Liver (tissue), 9 donors: ENCODE results near the gene ARID5A. TPM values are rescaled to one million over a fixed set of nuclear protein-coding genes. Genes with fewer than 3 reads are reported as not detected.

Experiments
- DNase-seq: peaks from one replicate; pipeline ENCODE4 v3.0.0-alpha.2; 2017; ENCODE audit warnings: low spot score
- H3K27ac ChIP-seq, 2 donors: one replicate each; pipeline ENCODE4 v1.7.0; 2013; ENCODE audit warnings: inconsistent platforms in 2 of 2, low read length in 2 of 2, control low read depth in 1 of 2, low read depth in 1 of 2, mild to moderate bottlenecking in 1 of 2
- H3K27me3 ChIP-seq, 4 donors: one replicate each; pipeline versions ENCODE4 v1.6.1 to v1.7.0; 2013; ENCODE audit warnings: low read length in 3 of 4, inconsistent platforms in 1 of 4, mild to moderate bottlenecking in 1 of 4, moderate library complexity in 1 of 4; ENCODE audit not compliant: control insufficient read depth in 4 of 4, insufficient read depth in 4 of 4
- H3K36me3 ChIP-seq, 4 donors: one replicate each; pipeline versions ENCODE4 v1.6.1 to v1.7.0; 2013; ENCODE audit warnings: low read length in 3 of 4, mild to moderate bottlenecking in 3 of 4, low read depth in 1 of 4, moderate library complexity in 1 of 4; ENCODE audit not compliant: control insufficient read depth in 4 of 4, insufficient read depth in 3 of 4
- H3K4me1 ChIP-seq, 4 donors: one replicate each; pipeline versions ENCODE4 v1.6.1 to v1.7.0; 2013; ENCODE audit warnings: low read length in 3 of 4, mild to moderate bottlenecking in 3 of 4, moderate library complexity in 1 of 4; ENCODE audit not compliant: control insufficient read depth in 4 of 4, insufficient read depth in 4 of 4
- H3K4me3 ChIP-seq, 3 donors: one replicate each; pipeline versions ENCODE4 v1.6.1 to v1.7.0; 2013; ENCODE audit warnings: low read length in 3 of 3, control low read depth in 1 of 3, low read depth in 1 of 3, mild to moderate bottlenecking in 1 of 3
- H3K9ac ChIP-seq, 2 donors: one replicate each; pipeline ENCODE4 v1.7.0; 2013; ENCODE audit warnings: low read length in 2 of 2, mild to moderate bottlenecking in 2 of 2, moderate library complexity in 2 of 2, control low read depth in 1 of 2, low read depth in 1 of 2
- H3K9me3 ChIP-seq, 4 donors: one replicate each; pipeline versions ENCODE4 v1.6.1 to v1.7.0; 2013; ENCODE audit warnings: low read length in 3 of 4; ENCODE audit not compliant: control insufficient read depth in 4 of 4
- EGR1 ChIP-seq, 2 donors: IDR thresholded peaks; 2 replicates each; pipeline ENCODE4 v1.6.1; 2016 to 2018; ENCODE audit warnings: antibody characterized with exemption in 2 of 2, low read depth in 2 of 2
- FOXA1 ChIP-seq: IDR thresholded peaks from 2 replicates; pipeline ENCODE4 v1.6.1; 2016; ENCODE audit warnings: antibody characterized with exemption
- GABPA ChIP-seq, 2 donors: IDR thresholded peaks in 1 of 2; conservative IDR thresholded peaks in 1 of 2; 2 replicates each; pipeline ENCODE4 v1.6.1; 2016; ENCODE audit warnings: antibody characterized with exemption in 2 of 2, mild to moderate bottlenecking in 1 of 2, moderate library complexity in 1 of 2
- HNF4A ChIP-seq, 2 donors: conservative IDR thresholded peaks; 2 replicates each; pipeline ENCODE4 v1.6.1; 2016; ENCODE audit warnings: antibody characterized with exemption in 2 of 2, mild to moderate bottlenecking in 2 of 2
- HNF4G ChIP-seq: IDR thresholded peaks from 2 replicates; pipeline ENCODE4 v1.6.1; 2016; ENCODE audit warnings: antibody characterized with exemption
- JUND ChIP-seq, 2 donors: IDR thresholded peaks; 2 replicates each; pipeline ENCODE4 v1.6.1; 2016; ENCODE audit warnings: antibody characterized with exemption in 2 of 2
- NR2F2 ChIP-seq: IDR thresholded peaks from 2 replicates; pipeline ENCODE4 v1.6.1; 2016; ENCODE audit warnings: antibody characterized with exemption
- RAD21 ChIP-seq, 2 donors: IDR thresholded peaks; 2 replicates each; pipeline ENCODE4 v1.6.1; 2016; ENCODE audit warnings: antibody characterized with exemption in 2 of 2, mild to moderate bottlenecking in 2 of 2
- RXRA ChIP-seq, 2 donors: IDR thresholded peaks; 2 replicates each; pipeline ENCODE4 v1.6.1; 2017 to 2018; ENCODE audit warnings: antibody characterized with exemption in 2 of 2, mild to moderate bottlenecking in 1 of 2
- SP1 ChIP-seq: IDR thresholded peaks from 2 replicates; pipeline ENCODE4 v1.6.1; 2018; ENCODE audit warnings: antibody characterized with exemption, mild to moderate bottlenecking
- TAF1 ChIP-seq: conservative IDR thresholded peaks from 2 replicates; pipeline ENCODE4 v1.6.1; 2016; ENCODE audit warnings: antibody characterized with exemption, mild to moderate bottlenecking
- YY1 ChIP-seq: IDR thresholded peaks from 2 replicates; pipeline ENCODE4 v1.6.1; 2016; ENCODE audit warnings: antibody characterized with exemption, mild to moderate bottlenecking
- ZBTB33 ChIP-seq: IDR thresholded peaks from 2 replicates; pipeline ENCODE4 v1.6.1; 2016; ENCODE audit warnings: antibody characterized with exemption
- WGBS: extraction: QIAGEN DNeasy Blood & Tissue Kit; methylation state at CpG from one replicate; pipeline ENCODE4 v1.1.7; 2013; 5-methylcytosine and 5-hydroxymethylcytosine counted together
- polyA plus RNA-seq, 2 donors: library from polyadenylated mRNA; stranded (reverse) in 1 of 2; unstranded in 1 of 2; fragments of 200-250 nt in 1 of 2; fragments of >200 nt in 1 of 2; fragmentation: Nextera tagmentation in 1 of 2; extraction: Ambion mirVana in 1 of 2; gene quantifications; one replicate each; pipeline versions ENCODE4 v1.2.1 to v1.2.3, GENCODE V29; 2013 to 2015
- total RNA-seq, 2 donors: library from RNA; depleted of rRNA; stranded (reverse); fragments of >200 nt; gene quantifications; one replicate each; pipeline ENCODE4 v1.2.3, GENCODE V29; 2014
- TF ChIP-seq, protein P1 (sequence below): fragments of 150-350 bp; IDR thresholded peaks from 2 replicates; pipeline ENCODE4 v1.5.1; 2017; ENCODE audit warnings: improper control_type of control experiment, low read depth, low read length; ENCODE audit not compliant: missing input control
- TF ChIP-seq, protein P2 (sequence below): IDR thresholded peaks from 2 replicates; pipeline ENCODE4 v1.6.1; 2016; ENCODE audit warnings: antibody characterized with exemption, mild to moderate bottlenecking
- TF ChIP-seq, protein P3 (sequence below): IDR thresholded peaks from 2 replicates; pipeline ENCODE4 v1.6.1; 2016; ENCODE audit warnings: antibody characterized with exemption
- donor health status: healthy.
- donor health status: healthy.
- donor health status: healthy.
- donor health status: healthy.
- donor health status: healthy.

ARID5A gene
- total and polyA plus RNA-seq, 4 donors = 7.4 to 17.8 (median 11.0) TPM

DNA sequence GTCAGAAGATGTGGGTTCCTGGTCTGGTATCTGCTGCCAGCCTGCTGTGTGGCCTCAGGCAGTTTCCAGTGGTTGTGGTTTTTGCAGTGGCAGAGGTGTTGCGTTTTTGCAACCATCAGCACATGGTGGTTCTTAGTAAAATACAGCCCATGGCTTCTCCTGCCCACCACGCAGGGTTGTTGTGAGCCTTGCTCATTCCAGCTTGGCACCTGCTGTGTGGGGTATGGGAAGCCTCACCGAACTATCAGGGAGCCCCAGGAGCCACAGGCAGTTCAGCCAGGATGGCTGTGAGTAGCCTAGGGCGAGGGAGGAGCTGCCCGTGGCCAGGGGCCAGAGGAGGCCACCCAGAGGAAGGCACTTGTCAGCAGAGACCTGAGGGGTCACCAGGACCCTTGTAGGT, 9.8 kb downstream of the ARID5A start:
- no peak overlapping the region for H3K27ac ChIP-seq
- H3K4me1 ChIP-seq = peaks cover 2 to 16% (median 8%) of the 10 kb centered on the region in 4 donors
- 90% methylated on average over 5 of the region's 5 CpGs for WGBS
- no peaks in the 10 kb centered on the region for H3K27me3 ChIP-seq
- TF ChIP-seq HNF4A (conservative IDR thresholded peaks at IDR 0.05) = no peak
- TF ChIP-seq RAD21 (IDR thresholded peaks at IDR 0.05) = no peak
- no peak for TF ChIP-seq SP1
- TF ChIP-seq TAF1 = no peak
- no peak for TF ChIP-seq GABPA (IDR thresholded peaks at IDR 0.05 in 1 of 2, conservative IDR thresholded peaks at IDR 0.05 in 1 of 2)
- TF ChIP-seq FOXA1 = no peak
- no peak for TF ChIP-seq RXRA (IDR thresholded peaks at IDR 0.05)
- H3K9me3 ChIP-seq = no peaks in the 10 kb centered on the region
- H3K4me3 ChIP-seq = no peak overlapping the region
- no peak for DNase-seq
- no peak overlapping the region for H3K9ac ChIP-seq
- H3K36me3 ChIP-seq = no peaks in the 10 kb centered on the region

DNA sequence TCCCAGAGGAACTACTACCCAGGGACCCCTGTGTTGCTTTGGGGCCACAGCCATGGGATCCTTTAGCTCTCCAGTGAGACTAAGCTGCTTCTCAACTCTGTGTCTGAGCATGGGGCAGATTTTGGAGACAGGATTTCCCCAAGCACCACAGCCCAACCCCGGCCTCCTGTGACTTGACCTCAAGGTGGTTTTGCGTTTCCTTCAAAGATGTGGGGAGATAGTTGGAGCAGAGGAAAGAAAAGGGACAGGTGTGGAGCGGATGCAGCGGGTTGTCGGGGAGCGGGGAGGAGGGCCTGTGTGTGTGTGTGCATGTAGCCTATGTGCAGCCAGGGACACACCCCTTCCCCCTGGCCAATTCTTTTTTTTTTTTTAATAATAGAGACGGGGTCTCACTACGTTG, 10.2 kb downstream of the ARID5A start:
- peaks cover 3 to 21% (median 13%) of the 10 kb centered on the region in 4 donors for H3K4me1 ChIP-seq
- H3K27me3 ChIP-seq = no peaks in the 10 kb centered on the region
- peaks cover 0 to 3% (median 1%) of the 10 kb centered on the region in 4 donors for H3K36me3 ChIP-seq
- TF ChIP-seq, protein P1, sequence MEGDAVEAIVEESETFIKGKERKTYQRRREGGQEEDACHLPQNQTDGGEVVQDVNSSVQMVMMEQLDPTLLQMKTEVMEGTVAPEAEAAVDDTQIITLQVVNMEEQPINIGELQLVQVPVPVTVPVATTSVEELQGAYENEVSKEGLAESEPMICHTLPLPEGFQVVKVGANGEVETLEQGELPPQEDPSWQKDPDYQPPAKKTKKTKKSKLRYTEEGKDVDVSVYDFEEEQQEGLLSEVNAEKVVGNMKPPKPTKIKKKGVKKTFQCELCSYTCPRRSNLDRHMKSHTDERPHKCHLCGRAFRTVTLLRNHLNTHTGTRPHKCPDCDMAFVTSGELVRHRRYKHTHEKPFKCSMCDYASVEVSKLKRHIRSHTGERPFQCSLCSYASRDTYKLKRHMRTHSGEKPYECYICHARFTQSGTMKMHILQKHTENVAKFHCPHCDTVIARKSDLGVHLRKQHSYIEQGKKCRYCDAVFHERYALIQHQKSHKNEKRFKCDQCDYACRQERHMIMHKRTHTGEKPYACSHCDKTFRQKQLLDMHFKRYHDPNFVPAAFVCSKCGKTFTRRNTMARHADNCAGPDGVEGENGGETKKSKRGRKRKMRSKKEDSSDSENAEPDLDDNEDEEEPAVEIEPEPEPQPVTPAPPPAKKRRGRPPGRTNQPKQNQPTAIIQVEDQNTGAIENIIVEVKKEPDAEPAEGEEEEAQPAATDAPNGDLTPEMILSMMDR = no peak
- TF ChIP-seq TAF1 (no peak), HNF4A (conservative IDR thresholded peaks at IDR 0.05) (no peak), YY1 (no peak), NR2F2 (no peak), GABPA (IDR thresholded peaks at IDR 0.05 in 1 of 2, conservative IDR thresholded peaks at IDR 0.05 in 1 of 2) (no peak), SP1 (no peak), EGR1 (IDR thresholded peaks at IDR 0.05; ENCODE audit: low read depth in 2 of 2) (no peak), RAD21 (IDR thresholded peaks at IDR 0.05) (no peak), ZBTB33 (no peak), HNF4G (no peak), RXRA (IDR thresholded peaks at IDR 0.05) (no peak), JUND (IDR thresholded peaks at IDR 0.05) (no peak)
- TF ChIP-seq, protein P2, sequence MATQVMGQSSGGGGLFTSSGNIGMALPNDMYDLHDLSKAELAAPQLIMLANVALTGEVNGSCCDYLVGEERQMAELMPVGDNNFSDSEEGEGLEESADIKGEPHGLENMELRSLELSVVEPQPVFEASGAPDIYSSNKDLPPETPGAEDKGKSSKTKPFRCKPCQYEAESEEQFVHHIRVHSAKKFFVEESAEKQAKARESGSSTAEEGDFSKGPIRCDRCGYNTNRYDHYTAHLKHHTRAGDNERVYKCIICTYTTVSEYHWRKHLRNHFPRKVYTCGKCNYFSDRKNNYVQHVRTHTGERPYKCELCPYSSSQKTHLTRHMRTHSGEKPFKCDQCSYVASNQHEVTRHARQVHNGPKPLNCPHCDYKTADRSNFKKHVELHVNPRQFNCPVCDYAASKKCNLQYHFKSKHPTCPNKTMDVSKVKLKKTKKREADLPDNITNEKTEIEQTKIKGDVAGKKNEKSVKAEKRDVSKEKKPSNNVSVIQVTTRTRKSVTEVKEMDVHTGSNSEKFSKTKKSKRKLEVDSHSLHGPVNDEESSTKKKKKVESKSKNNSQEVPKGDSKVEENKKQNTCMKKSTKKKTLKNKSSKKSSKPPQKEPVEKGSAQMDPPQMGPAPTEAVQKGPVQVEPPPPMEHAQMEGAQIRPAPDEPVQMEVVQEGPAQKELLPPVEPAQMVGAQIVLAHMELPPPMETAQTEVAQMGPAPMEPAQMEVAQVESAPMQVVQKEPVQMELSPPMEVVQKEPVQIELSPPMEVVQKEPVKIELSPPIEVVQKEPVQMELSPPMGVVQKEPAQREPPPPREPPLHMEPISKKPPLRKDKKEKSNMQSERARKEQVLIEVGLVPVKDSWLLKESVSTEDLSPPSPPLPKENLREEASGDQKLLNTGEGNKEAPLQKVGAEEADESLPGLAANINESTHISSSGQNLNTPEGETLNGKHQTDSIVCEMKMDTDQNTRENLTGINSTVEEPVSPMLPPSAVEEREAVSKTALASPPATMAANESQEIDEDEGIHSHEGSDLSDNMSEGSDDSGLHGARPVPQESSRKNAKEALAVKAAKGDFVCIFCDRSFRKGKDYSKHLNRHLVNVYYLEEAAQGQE = no peak
- TF ChIP-seq, protein P3, sequence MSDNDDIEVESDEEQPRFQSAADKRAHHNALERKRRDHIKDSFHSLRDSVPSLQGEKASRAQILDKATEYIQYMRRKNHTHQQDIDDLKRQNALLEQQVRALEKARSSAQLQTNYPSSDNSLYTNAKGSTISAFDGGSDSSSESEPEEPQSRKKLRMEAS = no peak
- no peak overlapping the region for H3K27ac ChIP-seq
- 83% methylated on average over 8 of the region's 8 CpGs for WGBS
- no peak overlapping the region for H3K9ac ChIP-seq
- H3K9me3 ChIP-seq = no peaks in the 10 kb centered on the region
- DNase-seq = no peak
- H3K4me3 ChIP-seq = no peak overlapping the region
